ENCODE data around the gene JAKMIP1.

The JAKMIP1 gene

GRCh38 chr4:5992171-5992827 lies 208.1 kb downstream of the JAKMIP1 start:
- DNase-seq (ENCODE audit: low read depth) = no peak

- DNase-seq (ENCODE audit: low read depth) = no peak
These were observed 208.9 kb downstream of the JAKMIP1 start for GRCh38 chr4:5991405-5991804.

GRCh38 chr4:5990446-5991160 lies 209.7 kb downstream of the JAKMIP1 start:
- DNase-seq (ENCODE audit: low read depth) = no peak

DNA sequence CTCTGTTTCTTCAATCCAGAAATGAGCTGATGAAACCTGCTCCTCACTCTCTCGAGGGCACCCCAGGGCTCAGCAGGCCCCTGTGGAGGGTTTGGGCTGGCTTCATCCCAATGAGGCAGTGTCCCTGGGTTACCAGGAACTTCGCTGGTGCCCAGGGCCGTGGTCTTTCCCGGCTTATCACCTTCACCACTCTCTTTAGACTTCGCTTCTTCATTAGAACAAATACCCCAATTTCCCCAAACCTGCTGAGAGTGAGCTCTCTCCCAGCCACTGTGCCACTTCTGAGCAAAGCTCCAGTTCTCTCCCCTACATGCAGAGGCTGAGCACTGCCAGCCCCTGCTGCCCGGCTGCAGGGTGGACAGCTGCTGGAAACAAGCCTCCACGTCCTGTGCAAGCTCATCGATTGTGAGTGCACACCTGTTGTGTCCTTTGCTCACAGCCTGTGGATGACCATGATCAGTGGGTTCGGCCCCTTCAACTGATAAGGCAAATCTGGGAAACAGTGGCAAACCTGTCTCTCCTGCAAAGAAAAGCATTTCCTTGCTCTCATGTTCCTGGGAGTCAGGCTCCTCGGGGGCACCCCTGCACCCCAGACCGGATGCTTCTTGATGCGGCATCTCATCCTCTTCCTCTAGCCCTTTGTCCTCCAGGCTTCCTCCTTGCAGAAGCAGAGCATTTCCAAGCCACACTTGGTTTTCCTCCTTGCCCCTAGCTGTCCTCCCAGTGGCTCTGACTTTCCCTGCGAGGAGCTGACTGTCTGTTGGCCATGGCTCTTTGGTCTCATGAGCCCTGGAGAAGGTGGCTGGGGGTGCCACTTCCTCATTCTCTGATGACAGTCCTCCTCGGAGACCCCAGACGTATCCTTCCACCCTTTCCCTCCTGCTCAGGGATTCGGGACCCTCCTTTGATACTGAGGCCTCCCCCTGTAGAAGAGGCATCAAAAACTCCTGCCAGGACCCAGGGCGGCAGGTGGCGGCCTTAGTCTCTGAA lies 210.8 kb downstream of the JAKMIP1 start:
- DNase-seq (ENCODE audit: low read depth) = no peak

GRCh38 chr4:5988086-5988845 lies 212.1 kb downstream of the JAKMIP1 start:
- DNase-seq (ENCODE audit: low read depth) = no peak

DNA sequence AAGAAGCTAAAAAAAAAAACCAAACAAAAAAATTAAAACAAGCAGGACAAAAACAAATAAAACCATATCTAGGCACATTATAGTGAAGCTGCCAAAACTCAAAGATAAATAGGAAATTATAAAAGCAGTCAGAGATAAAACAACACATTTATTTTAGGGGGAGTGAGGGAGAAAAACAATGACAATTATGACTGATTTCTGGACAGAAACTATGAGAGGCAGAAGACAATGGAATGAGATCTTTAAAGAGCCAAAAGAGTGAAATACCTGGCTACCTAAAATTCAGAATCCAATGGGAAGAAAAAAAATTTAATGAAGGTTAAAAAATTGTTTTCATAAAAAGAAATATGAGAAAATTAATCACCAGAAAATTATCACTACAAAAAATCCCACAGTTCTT lies 215.5 kb downstream of the JAKMIP1 start:
- no peak for DNase-seq (ENCODE audit: low read depth)

GRCh38 chr4:5982156-5982973 lies 218.0 kb downstream of the JAKMIP1 start:
- DNase-seq (ENCODE audit: low read depth) = no peak

- no peak for DNase-seq (ENCODE audit: low read depth)
These were observed 219.8 kb downstream of the JAKMIP1 start for GRCh38 chr4:5980436-5981155.

DNA sequence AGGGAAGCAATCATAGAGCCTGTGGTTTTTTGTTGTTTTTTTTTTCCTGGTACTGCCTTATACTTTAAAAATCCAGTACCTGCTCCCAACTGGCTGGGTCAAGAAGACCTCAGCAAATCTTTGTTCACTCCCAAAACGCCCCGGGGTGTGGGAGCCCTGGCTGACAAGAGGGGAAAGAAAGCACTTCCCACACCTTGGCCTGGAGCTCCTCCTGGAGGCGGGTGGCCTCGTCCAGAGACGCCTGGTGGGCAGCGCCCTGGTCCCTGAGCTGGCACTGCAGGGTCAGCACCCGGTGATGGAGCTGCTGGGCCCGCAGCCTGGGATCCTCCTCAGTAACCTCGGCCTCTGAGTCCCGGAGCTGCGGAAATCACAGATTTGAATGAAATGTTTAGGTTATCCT lies 220.4 kb downstream of the JAKMIP1 start:
- DNase-seq (ENCODE audit: low read depth) = no peak

DNA sequence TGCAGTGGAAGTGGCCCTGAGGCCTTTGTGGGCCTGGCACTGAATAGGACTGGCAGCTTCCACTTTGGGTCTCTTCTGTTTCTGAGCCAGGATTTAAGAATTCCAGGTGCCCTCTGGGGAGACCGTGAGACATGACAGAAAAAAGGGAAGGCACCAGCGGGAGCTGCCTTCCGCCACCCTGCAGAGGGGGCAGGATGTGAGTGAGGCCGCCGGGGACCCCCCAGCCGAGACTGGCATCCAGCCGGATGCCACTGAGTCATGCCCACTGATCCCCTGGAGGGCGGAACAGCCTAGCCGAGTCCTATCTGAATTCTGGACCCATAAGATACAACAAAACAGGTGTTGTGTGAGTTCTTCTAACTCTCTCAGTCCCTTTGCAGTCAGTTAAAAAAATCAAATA lies 223.4 kb downstream of the JAKMIP1 start:
- no peak for DNase-seq (ENCODE audit: low read depth)

DNA sequence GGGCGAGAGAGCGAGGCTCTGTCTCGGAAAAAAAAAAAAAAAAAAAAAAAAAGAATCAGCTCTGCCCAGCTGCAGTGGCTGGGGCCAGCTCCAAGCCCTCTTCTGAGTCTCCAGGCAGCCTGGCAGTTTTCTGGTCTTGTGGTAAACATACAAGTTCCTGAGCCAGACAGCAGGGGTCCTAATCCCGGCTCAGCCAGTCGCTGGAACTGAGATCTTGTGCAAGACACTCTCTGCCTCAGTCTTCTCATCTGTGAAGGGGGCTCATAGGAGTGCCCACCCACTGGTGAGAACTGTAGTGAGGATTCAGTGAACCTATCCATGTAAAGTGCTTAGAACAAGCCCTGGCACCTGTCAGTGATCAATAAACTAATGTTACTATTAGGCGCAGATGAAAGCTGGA lies 223.9 kb downstream of the JAKMIP1 start:
- DNase-seq (ENCODE audit: low read depth) = no peak

Measured in stromal cell of bone marrow (primary cell).